Spleen (tissue), 11 donors: ENCODE results near the gene RC3H2. TPM values are rescaled to one million over a fixed set of nuclear protein-coding genes. Genes with fewer than 3 reads are reported as not detected.
"Not testable (repeated sequence)": the region's sequence is repeated elsewhere in the genome, so short reads cannot be mapped to it uniquely, and the experiment has no call there.

Experiments used
- DNase-seq: peaks from one replicate; pipeline ENCODE4 v3.0.0-alpha.2; 2020
- H3K27ac ChIP-seq, 8 donors: fragments of 200-600 bp; sonication (generic) in 7 of 8; 1 replicate in 4 of 8; 2 replicates in 4 of 8; pipeline versions ENCODE4 v1.5.0 to v1.8.0; 2016 to 2021; ENCODE audit warnings: inconsistent platforms in 4 of 8, mild to moderate bottlenecking in 4 of 8, moderate library complexity in 1 of 8
- H3K27me3 ChIP-seq, 7 donors: fragments of 200-600 bp; sonication (generic) in 6 of 7; replicated peaks in 1 of 7; 1 replicate in 4 of 7; 2 replicates in 3 of 7; pipeline versions ENCODE4 v1.5.0 to v1.8.0; 2016 to 2021; ENCODE audit warnings: inconsistent platforms in 3 of 7, mild to moderate bottlenecking in 1 of 7
- H3K36me3 ChIP-seq, 6 donors: fragments of 200-600 bp; sonication (generic) in 5 of 6; 1 replicate in 4 of 6; 2 replicates in 2 of 6; pipeline versions ENCODE4 v1.5.0 to v1.8.0; 2016 to 2021; ENCODE audit warnings: inconsistent platforms in 2 of 6
- H3K4me1 ChIP-seq, 6 donors: fragments of 200-600 bp; sonication (generic) in 5 of 6; 1 replicate in 3 of 6; 2 replicates in 3 of 6; pipeline versions ENCODE4 v1.5.0 to v1.8.0; 2016 to 2021; ENCODE audit warnings: inconsistent platforms in 3 of 6
- H3K4me3 ChIP-seq, 8 donors: fragments of 200-600 bp; sonication (generic) in 7 of 8; 1 replicate in 4 of 8; 2 replicates in 4 of 8; pipeline versions ENCODE4 v1.5.0 to v1.8.0; 2016 to 2021; ENCODE audit warnings: inconsistent platforms in 4 of 8, mild to moderate bottlenecking in 4 of 8, moderate library complexity in 2 of 8
- H3K9me3 ChIP-seq, 8 donors: fragments of 200-600 bp; sonication (generic) in 7 of 8; 1 replicate in 4 of 8; 2 replicates in 4 of 8; pipeline versions ENCODE4 v1.5.0 to v1.8.0; 2016 to 2021; ENCODE audit warnings: inconsistent platforms in 4 of 8
- POLR2A ChIP-seq, 3 donors: fragments of 450-650 bp; IDR thresholded peaks; one replicate each; pipeline ENCODE4 v1.5.1; 2017; ENCODE audit warnings: antibody characterized with exemption in 3 of 3, mild to moderate bottlenecking in 1 of 3
- POLR2AphosphoS5 ChIP-seq, 3 donors: sonication (generic); formaldehyde crosslinking; IDR thresholded peaks; one replicate each; pipeline ENCODE4 v1.5.1; 2017; ENCODE audit warnings: antibody characterized with exemption in 3 of 3
- WGBS, 5 donors: extraction: QIAGEN DNeasy Blood & Tissue Kit in 3 of 5; methylation state at CpG; one replicate each; pipeline versions ENCODE4 v1.1.5 to v1.1.7; 2013 to 2018; 5-methylcytosine and 5-hydroxymethylcytosine counted together
- intact Hi-C: fragments of 100-400 bp; cut with DNase I; formaldehyde crosslinking; loops from one replicate; pipeline ENCODE4 v1.15.0; 2023; ENCODE audit warnings: low total_unique reads
- polyA plus RNA-seq, 3 donors: library from polyadenylated mRNA; stranded (reverse); fragments of 200-250 nt; gene quantifications; one replicate each; pipeline ENCODE4 v1.2.1, GENCODE V29; 2013
- total RNA-seq, 7 donors: library from RNA; depleted of rRNA in 3 of 7; stranded (reverse); fragments of >200 nt in 3 of 7; fragmentation: NEBNext Ultra II Directional in 4 of 7; extraction: Animal tissue kit (Norgen Biotek cat#: 25700) in 4 of 7; gene quantifications; one replicate each; pipeline versions ENCODE4 v1.1.0 to v1.2.1, GENCODE V29; 2016 to 2021
- TF ChIP-seq, protein P1 (sequence below), 11 experiments: fragments of 200-600 bp in 7 of 11; fragments of 450-650 bp in 4 of 11; sonication (generic) in 4 of 11; IDR thresholded peaks in 8 of 11; conservative IDR thresholded peaks in 3 of 11; 1 replicate in 7 of 11; 2 replicates in 4 of 11; pipeline versions ENCODE4 v1.4.0 to v1.8.0; 2016 to 2021; ENCODE audit warnings: antibody characterized with exemption in 11 of 11, inconsistent platforms in 4 of 11, mild to moderate bottlenecking in 1 of 11
- donor health status: healthy with polysubstance abuse.
- donor health status: DM: no; HTN: no; CAD: no; lungs with moderate emphysema.
- donor health status: DM: no; HTN: no; CAD: no.
- donor health status: Bipolar disorder and iron deficiency.
- donor health status: healthy.
- donor health status: DM: no; HTN: no; CAD: no.
- donor health status: DM: yes; HTN: yes; CAD: no.

Gene RC3H2
- total and polyA plus RNA-seq, 10 donors = 8.3 to 78.7 (median 59.4) TPM

DNA sequence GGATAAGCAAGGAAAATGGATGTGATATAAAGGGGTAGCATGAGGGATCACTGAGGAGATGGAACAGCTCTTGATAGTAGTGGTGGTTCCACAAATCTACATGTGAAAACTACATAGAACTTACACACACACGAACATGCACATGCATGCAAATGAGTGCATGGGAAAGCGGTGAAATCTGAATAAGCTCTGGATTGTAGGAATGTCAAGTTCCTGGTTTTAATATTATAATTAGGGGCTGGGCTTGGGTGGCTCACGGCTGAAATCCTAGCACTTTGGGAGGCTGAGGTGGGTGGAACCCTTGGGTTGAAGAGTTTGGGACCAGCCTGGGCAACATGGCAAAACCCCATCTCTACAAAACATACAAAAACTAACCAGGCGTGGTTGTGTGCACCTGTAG, 63.7 kb downstream of the RC3H2 start:
- TF ChIP-seq, protein P1, sequence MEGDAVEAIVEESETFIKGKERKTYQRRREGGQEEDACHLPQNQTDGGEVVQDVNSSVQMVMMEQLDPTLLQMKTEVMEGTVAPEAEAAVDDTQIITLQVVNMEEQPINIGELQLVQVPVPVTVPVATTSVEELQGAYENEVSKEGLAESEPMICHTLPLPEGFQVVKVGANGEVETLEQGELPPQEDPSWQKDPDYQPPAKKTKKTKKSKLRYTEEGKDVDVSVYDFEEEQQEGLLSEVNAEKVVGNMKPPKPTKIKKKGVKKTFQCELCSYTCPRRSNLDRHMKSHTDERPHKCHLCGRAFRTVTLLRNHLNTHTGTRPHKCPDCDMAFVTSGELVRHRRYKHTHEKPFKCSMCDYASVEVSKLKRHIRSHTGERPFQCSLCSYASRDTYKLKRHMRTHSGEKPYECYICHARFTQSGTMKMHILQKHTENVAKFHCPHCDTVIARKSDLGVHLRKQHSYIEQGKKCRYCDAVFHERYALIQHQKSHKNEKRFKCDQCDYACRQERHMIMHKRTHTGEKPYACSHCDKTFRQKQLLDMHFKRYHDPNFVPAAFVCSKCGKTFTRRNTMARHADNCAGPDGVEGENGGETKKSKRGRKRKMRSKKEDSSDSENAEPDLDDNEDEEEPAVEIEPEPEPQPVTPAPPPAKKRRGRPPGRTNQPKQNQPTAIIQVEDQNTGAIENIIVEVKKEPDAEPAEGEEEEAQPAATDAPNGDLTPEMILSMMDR (IDR thresholded peaks at IDR 0.05 in 8 of 11, conservative IDR thresholded peaks at IDR 0.05 in 3 of 11) = no peak
- no peak for TF ChIP-seq POLR2AphosphoS5 (IDR thresholded peaks at IDR 0.05)
- no peak for TF ChIP-seq POLR2A (IDR thresholded peaks at IDR 0.05)
- intact Hi-C loops = no loop called here
- no peak for DNase-seq

DNA sequence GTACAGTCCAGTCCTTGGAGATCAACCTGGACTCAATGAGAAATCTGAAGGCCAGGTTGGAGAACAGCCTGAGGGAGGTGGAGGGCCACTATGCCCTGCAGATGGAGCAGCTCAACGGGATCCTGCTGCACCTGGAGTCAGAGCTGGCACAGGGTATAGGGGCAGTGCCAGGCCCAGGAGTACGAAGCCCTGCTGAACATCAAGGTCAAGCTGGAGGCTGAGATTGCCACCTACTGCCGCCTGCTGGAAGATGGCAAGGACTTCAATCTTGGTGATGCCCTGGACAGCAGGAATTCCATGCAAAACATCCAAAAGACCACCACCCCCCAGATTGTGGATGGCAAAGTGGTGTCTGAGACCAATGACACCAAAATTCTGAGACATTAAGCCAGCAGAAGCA, 66.7 kb downstream of the RC3H2 start:
- intact Hi-C loops, H3K27me3 ChIP-seq, H3K36me3 ChIP-seq, H3K9me3 ChIP-seq, H3K27ac ChIP-seq, DNase-seq, H3K4me3 ChIP-seq: not testable (repeated sequence)
- peaks cover 7 to 15% (median 11%) of the 10 kb centered on the region in 6 donors for H3K4me1 ChIP-seq
- 68 to 89% (median 78%) methylated on average over 3 of the region's 3 CpGs for WGBS, 5 donors

More for the DNA sequence above, 63.7 kb downstream of the RC3H2 start:
- Histone ChIP-seq H3K27ac (no peak overlapping the region), H3K9me3 (no peaks in the 10 kb centered on the region), H3K27me3 (no peaks in the 10 kb centered on the region), H3K4me1 (no peaks in the 10 kb centered on the region), H3K4me3 (no peak overlapping the region), H3K36me3 (peaks cover 0 to 15% (median 6%) of the 10 kb centered on the region in 6 donors)
- 72 to 82% (median 80%) methylated on average over 4 of the region's 4 CpGs for WGBS, 5 donors

DNA sequence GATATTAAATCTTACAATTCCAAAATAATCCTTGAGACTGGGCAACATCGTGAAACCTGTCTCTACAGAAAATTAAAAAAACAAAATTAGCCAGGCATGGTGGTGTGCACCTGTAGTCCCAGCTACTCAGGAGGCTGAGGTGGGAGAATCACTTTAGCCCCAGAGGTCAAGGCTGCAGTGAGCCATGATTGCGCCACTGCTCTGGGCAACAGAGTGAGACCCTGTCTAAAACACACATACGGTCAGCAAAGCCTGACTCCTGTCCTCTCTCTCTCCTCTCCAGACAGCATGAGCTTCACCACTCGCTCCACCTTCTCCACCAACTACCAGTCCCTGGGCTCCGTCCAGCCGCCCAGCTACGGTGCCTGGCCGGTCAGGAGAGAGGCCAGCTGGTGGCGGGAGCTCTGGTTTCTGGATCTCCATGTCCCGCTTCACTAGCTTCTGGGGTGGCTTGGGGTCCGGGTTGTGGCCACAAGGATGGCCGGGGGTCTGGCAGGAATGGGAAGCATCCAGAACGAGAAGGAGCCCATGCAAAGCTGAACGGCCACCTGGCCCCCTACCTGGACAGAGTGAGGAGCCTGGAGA, 67.8 kb downstream of the RC3H2 start:
- Histone ChIP-seq H3K27ac (no peak overlapping the region), H3K9me3 (no peaks in the 10 kb centered on the region), H3K4me1 (peaks cover 7 to 15% (median 11%) of the 10 kb centered on the region in 6 donors), H3K36me3 (no peaks in the 10 kb centered on the region), H3K27me3 (no peaks in the 10 kb centered on the region), H3K4me3 (no peak overlapping the region)
- peak; percentile 70 for DNase-seq
- WGBS, 5 donors = 92 to 97% (median 96%) methylated on average over 14 of the region's 14 CpGs
- TF ChIP-seq POLR2A (IDR thresholded peaks at IDR 0.05) (no peak), POLR2AphosphoS5 (IDR thresholded peaks at IDR 0.05) (no peak)
- TF ChIP-seq, protein P1 (IDR thresholded peaks at IDR 0.05 in 8 of 11, conservative IDR thresholded peaks at IDR 0.05 in 3 of 11) = no peak
- intact Hi-C loops = no loop called here

DNA sequence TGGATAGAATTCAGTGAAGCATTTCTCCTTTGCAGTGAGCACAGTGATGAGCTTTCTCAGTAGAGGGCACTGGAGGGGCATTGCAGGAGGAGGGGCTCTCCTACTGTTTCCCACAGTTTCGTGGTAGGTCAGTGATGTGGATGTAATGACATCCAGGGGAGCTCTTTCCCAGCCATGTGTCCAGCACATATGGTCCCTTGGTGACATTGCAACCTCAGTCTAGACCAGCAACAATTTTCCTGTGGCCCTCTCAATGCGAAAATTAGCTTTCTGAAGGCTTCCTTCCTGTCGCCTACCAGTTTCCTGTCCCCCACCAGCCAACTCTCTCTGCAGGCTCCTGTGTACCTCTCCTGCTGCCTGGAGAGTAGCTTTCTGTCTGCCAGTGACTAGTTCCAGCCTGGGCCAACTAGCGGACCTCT, 69.8 kb downstream of the RC3H2 start:
- peak overlapping the region in 1 of 8 donors; percentile 30 for H3K4me3 ChIP-seq
- no peak for DNase-seq

More for the DNA sequence above, 69.8 kb downstream of the RC3H2 start:
- Histone ChIP-seq H3K4me1 (peaks cover 7 to 15% (median 11%) of the 10 kb centered on the region in 6 donors), H3K27ac (peak overlapping the region in 1 of 8 donors; percentile 18), H3K36me3 (no peaks in the 10 kb centered on the region), H3K27me3 (no peaks in the 10 kb centered on the region), H3K9me3 (no peaks in the 10 kb centered on the region)
- TF ChIP-seq POLR2A (IDR thresholded peaks at IDR 0.05) = no peak
- TF ChIP-seq POLR2AphosphoS5 (IDR thresholded peaks at IDR 0.05) = no peak
- TF ChIP-seq, protein P1 (IDR thresholded peaks at IDR 0.05 in 8 of 11, conservative IDR thresholded peaks at IDR 0.05 in 3 of 11) = no peak
- intact Hi-C loops = no loop called here
- WGBS, 5 donors = 11 to 27% (median 15%) methylated on average over 4 of the region's 4 CpGs
